HepG2 (cell line): ENCODE data around the gene FRMD3. TPM values are rescaled to one million over a fixed set of nuclear protein-coding genes. Genes with fewer than 3 reads are reported as not detected.

Experiments
- KDM5B ChIP-seq: sonication (generic); formaldehyde crosslinking; IDR thresholded peaks from 2 replicates; pipeline ENCODE4 v1.4.0; 2020; ENCODE audit warnings: missing genetic modification reagents, mild to moderate bottlenecking, borderline replicate concordance
- TEAD3 ChIP-seq: optimal IDR thresholded peaks from 2 replicates; pipeline ENCODE3; 2016; ENCODE audit warnings: borderline replicate concordance
- ZNF574 ChIP-seq: sonication (generic); formaldehyde crosslinking; IDR thresholded peaks from 2 replicates; pipeline ENCODE4 v1.4.0; 2020; ENCODE audit warnings: missing genetic modification reagents
- polyA plus RNA-seq, 8 experiments: library from polyadenylated mRNA; depleted of rRNA in 3 of 8; stranded (reverse) in 7 of 8; unstranded in 1 of 8; fragments of >200 nt; fragmentation: Illumina TruSeq in 4 of 8; extraction: Trizol in 4 of 8; gene quantifications; 2 replicates each; pipeline versions ENCODE4 v1.2.1 to v1.2.3, GENCODE V29; 2011 to 2016; ENCODE audit warnings: low read depth in 4 of 8, missing spikeins in 1 of 8, mixed read lengths in 1 of 8; ENCODE audit not compliant: insufficient read depth in 1 of 8
- total RNA-seq, 5 experiments: library from RNA; depleted of rRNA; stranded (reverse); fragments of >200 nt; fragmentation: Illumina TruSeq; extraction: Trizol; gene quantifications; 2 replicates each; pipeline ENCODE4 v1.2.3, GENCODE V29; 2016; ENCODE audit warnings: low read depth in 1 of 5
- TF ChIP-seq, protein P1 (sequence below), 2 experiments: sonication (generic) in 1 of 2; formaldehyde crosslinking in 1 of 2; IDR thresholded peaks; 2 replicates each; pipeline versions ENCODE4 v1.4.0 to v1.6.1; 2018 to 2020; ENCODE audit warnings: missing genetic modification reagents in 2 of 2, borderline replicate concordance in 1 of 2, low read depth in 1 of 2, mild to moderate bottlenecking in 1 of 2, missing biosample characterization in 1 of 2

The FRMD3 gene
- total and polyA plus RNA-seq, 2 of the 13 experiments (the other 11 are each of a cell fraction or from before 2014, with no cell fraction given) = 3.2 to 7.7 TPM

DNA sequence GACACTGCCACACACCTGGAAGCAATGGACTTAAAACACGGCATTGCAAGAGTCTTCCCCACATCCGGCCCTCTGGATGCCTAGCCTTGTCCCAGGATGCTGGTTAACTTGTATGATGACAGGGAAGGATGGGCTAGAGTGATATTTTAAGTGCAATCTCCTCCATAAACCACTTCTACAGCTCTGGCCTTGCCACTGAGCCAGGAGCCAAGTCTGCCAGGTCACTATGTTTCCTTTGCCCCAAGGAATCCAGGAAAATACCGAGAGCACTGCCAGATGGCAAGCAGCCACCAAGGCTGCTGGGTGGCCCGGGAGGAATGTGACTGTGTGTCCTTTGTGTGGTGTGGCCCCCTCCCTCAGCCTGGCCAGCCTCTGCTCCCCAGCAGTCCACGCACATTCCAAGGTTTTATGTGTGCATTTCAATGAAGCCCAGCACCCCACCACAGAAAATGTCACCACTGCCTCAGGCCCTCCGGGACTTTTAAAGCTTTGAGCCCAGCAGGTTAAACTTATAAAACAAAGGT, 106.0 kb downstream of the FRMD3 start (continued):
- TF ChIP-seq, protein P1, sequence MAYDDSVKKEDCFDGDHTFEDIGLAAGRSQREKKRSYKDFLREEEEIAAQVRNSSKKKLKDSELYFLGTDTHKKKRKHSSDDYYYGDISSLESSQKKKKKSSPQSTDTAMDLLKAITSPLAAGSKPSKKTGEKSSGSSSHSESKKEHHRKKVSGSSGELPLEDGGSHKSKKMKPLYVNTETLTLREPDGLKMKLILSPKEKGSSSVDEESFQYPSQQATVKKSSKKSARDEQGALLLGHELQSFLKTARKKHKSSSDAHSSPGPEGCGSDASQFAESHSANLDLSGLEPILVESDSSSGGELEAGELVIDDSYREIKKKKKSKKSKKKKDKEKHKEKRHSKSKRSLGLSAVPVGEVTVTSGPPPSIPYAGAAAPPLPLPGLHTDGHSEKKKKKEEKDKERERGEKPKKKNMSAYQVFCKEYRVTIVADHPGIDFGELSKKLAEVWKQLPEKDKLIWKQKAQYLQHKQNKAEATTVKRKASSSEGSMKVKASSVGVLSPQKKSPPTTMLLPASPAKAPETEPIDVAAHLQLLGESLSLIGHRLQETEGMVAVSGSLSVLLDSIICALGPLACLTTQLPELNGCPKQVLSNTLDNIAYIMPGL (CRISPR knock-in tag; IDR thresholded peaks at IDR 0.05; ENCODE audit: borderline replicate concordance in 1 of 2, low read depth in 1 of 2) = 0 out of 4 replicates have a peak, but pooled peaks of 1 of the 2 experiments have one; percentile 21
- TF ChIP-seq ZNF574 (0 out of 2 replicates have a peak, but pooled peaks have one; percentile 31), TEAD3 (CRISPR knock-in tag) (peak; percentile 92), KDM5B (CRISPR knock-in tag) (0 out of 2 replicates have a peak, but pooled peaks have one; percentile 34)
- TF ChIP-seq, all 625 proteins: peak for 26
